ENCODE measurements around the gene ASCL1. TPM values are rescaled to one million over a fixed set of nuclear protein-coding genes. Genes with fewer than 3 reads are reported as not detected.

The ASCL1 gene
- total RNA-seq, 2 experiments from 2014 or later: not detected

- H3K9me3 Mint-ChIP-seq: no peaks in the 10 kb centered on the region
- no peak for DNase-seq
- H3K27ac Mint-ChIP-seq: no peak overlapping the region
- no peaks in the 10 kb centered on the region for H3K27me3 Mint-ChIP-seq
- no peaks in the 10 kb centered on the region for H3K4me1 Mint-ChIP-seq
- H3K36me3 Mint-ChIP-seq: no peaks in the 10 kb centered on the region
- H3K4me3 Mint-ChIP-seq: no peak overlapping the region
Measured at GRCh38 chr12:102990419-102990818, 32.9 kb downstream of the ASCL1 start.

DNA sequence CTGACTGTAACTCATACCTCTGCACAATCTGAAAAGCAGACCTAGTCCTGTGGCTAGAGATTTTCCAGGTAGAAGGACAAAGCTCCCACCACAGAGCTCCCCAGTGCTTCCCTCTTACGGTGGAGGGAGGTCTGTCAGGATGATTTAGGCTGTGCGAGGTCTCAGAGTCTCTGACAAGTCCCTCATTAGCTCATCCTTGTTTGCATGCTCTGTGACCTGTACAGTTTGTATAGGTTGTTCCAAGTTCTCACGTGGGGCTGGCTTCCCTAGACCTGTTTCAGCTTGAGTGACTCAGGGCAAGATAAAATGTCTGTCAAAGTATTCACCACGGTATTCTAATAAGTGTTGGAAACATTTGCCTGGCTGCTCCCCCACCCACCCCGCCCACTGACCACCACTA is 34.8 kb downstream of the ASCL1 start:
- Mint-ChIP-seq H3K4me3 (no peak overlapping the region), H3K36me3 (no peaks in the 10 kb centered on the region), H3K4me1 (no peaks in the 10 kb centered on the region), H3K27me3 (no peaks in the 10 kb centered on the region), H3K27ac (no peak overlapping the region), H3K9me3 (no peaks in the 10 kb centered on the region)
- DNase-seq: no peak

DNA sequence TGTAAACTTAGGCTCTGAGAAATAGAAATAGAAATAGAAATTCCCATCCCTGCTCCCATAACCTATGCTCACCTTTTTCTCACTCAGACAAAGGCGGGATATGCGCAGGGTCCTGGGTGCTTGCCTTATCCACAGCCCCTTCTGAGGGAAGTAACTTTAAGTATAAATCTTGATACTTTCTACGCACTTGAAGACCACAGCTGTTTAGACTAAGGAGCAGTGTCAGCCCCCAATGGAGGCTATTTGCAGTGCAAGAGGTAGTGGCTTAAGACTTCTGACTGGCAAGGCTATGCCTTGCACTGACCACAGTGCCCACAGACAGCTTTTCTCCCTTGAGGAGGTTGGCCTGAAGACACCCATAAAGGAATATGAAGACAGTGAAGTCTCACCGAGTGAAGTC is 35.2 kb downstream of the ASCL1 start:
- H3K27me3 Mint-ChIP-seq: no peaks in the 10 kb centered on the region
- no peaks in the 10 kb centered on the region for H3K36me3 Mint-ChIP-seq
- no peaks in the 10 kb centered on the region for H3K4me1 Mint-ChIP-seq
- DNase-seq: no peak
- no peaks in the 10 kb centered on the region for H3K9me3 Mint-ChIP-seq
- no peak overlapping the region for H3K27ac Mint-ChIP-seq
- no peak overlapping the region for H3K4me3 Mint-ChIP-seq

DNA sequence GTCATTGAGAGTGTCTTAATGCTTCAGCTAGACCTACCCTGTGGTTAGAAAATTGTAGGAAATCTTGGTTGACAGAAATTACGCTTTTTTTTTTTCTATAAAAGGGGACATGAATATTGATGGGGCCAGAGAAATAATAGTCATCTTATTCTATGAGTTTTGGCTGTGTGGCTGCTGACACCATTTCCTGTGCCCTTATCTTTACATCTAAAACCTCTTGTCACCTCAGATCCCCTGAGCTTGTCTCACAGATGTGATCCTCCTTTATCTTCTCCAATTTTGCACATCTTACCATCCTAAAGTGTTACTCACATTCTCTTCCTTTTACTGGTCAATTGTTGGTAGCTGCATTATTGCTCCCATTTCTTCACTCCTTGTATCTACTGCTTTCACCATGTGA is 36.1 kb downstream of the ASCL1 start:
- Mint-ChIP-seq H3K4me1 (no peaks in the 10 kb centered on the region), H3K27ac (no peak overlapping the region), H3K4me3 (no peak overlapping the region), H3K9me3 (no peaks in the 10 kb centered on the region), H3K27me3 (no peaks in the 10 kb centered on the region), H3K36me3 (no peaks in the 10 kb centered on the region)
- no peak for DNase-seq

GRCh38 chr12:102995372-102995771 is 37.9 kb downstream of the ASCL1 start:
- Mint-ChIP-seq H3K27me3 (no peaks in the 10 kb centered on the region), H3K9me3 (peaks cover 5% of the 10 kb centered on the region), H3K36me3 (no peaks in the 10 kb centered on the region), H3K4me1 (no peaks in the 10 kb centered on the region), H3K27ac (no peak overlapping the region), H3K4me3 (no peak overlapping the region)
- no peak for DNase-seq

Other genes with a start within 250 kb of the ASCL1 start
- gene PAH, start 40.4 kb upstream of the ASCL1 start, total RNA-seq: not detected